ENCODE measurements around the gene EML6.
"Not testable (repeated sequence)": the region's sequence is repeated elsewhere in the genome, so short reads cannot be mapped to it uniquely, and the experiment has no call there.

DNA sequence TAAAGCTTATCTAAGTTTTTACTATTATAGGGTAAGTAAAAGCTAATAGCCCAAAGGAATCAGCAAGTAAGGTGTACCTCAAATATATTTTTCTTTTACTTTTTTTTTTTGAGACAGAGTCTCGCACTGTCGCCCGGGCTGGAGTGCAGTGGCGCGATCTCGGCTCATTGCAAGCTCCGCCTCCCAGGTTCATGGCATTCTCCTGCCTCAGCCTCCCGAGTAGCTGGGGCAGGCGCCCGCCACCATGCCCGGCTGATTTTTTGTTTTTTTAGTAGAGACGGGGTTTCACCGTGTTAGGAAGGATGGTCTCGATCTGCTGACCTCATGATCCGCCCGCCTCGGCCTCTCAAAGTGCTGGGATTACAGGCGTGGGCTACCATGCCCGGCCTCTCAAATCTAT, 267.2 kb downstream of the EML6 start:
- TF ChIP-seq, protein P1, sequence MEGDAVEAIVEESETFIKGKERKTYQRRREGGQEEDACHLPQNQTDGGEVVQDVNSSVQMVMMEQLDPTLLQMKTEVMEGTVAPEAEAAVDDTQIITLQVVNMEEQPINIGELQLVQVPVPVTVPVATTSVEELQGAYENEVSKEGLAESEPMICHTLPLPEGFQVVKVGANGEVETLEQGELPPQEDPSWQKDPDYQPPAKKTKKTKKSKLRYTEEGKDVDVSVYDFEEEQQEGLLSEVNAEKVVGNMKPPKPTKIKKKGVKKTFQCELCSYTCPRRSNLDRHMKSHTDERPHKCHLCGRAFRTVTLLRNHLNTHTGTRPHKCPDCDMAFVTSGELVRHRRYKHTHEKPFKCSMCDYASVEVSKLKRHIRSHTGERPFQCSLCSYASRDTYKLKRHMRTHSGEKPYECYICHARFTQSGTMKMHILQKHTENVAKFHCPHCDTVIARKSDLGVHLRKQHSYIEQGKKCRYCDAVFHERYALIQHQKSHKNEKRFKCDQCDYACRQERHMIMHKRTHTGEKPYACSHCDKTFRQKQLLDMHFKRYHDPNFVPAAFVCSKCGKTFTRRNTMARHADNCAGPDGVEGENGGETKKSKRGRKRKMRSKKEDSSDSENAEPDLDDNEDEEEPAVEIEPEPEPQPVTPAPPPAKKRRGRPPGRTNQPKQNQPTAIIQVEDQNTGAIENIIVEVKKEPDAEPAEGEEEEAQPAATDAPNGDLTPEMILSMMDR (conservative IDR thresholded peaks at IDR 0.05 in 1 of 2, IDR thresholded peaks at IDR 0.05 in 1 of 2; ENCODE audit: extremely low read depth in 1 of 2, insufficient read depth in 1 of 2, low read depth in 1 of 2, low read length in 2 of 2): not testable (repeated sequence)
- not testable (repeated sequence) for TF ChIP-seq EZH2 (IDR thresholded peaks at IDR 0.05; ENCODE audit: borderline replicate concordance, low read length)
